Fibroblast of villous mesenchyme (primary cell): ENCODE measurements around the gene IL5. TPM values are rescaled to one million over a fixed set of nuclear protein-coding genes. Genes with fewer than 3 reads are reported as not detected.
"Not testable (repeated sequence)": the region's sequence is repeated elsewhere in the genome, so short reads cannot be mapped to it uniquely, and the experiment has no call there.

ENCODE experiments used
- DNase-seq: peaks from one replicate; pipeline ENCODE4 v3.0.0-alpha.2; 2010; ENCODE audit warnings: low read depth
- H3K4me3 ChIP-seq: 2 replicates; pipeline ENCODE4 v1.5.1; 2011; ENCODE audit warnings: low read depth, mild to moderate bottlenecking, low read length
- CTCF ChIP-seq: IDR thresholded peaks from 2 replicates; pipeline ENCODE4 v1.5.1; 2012; ENCODE audit warnings: low read depth, mild to moderate bottlenecking, low read length; ENCODE audit not compliant: insufficient read depth
- total RNA-seq: library from RNA; depleted of rRNA; stranded (reverse); fragments of >200 nt; gene quantifications from 2 replicates; pipeline ENCODE4 v1.2.3, GENCODE V29; 2012

Gene IL5
- total RNA-seq, 1 donor: not detected

GRCh38 chr5:132566657-132567056 is 23.3 kb upstream of the IL5 start:
- no peak overlapping the region for H3K4me3 ChIP-seq
- DNase-seq: no peak
- TF ChIP-seq CTCF: no peak

- not testable (repeated sequence) for H3K4me3 ChIP-seq, DNase-seq
Observed at GRCh38 chr5:132564555-132564954, 21.2 kb upstream of the IL5 start.

GRCh38 chr5:132561601-132562000 is 18.3 kb upstream of the IL5 start:
- TF ChIP-seq CTCF: no peak
- no peak overlapping the region for H3K4me3 ChIP-seq
- DNase-seq: no peak

GRCh38 chr5:132559383-132560060 is 16.2 kb upstream of the IL5 start:
- no peak overlapping the region for H3K4me3 ChIP-seq
- no peak for DNase-seq
- TF ChIP-seq CTCF: no peak

- TF ChIP-seq CTCF: no peak
- peak; percentile 37 for DNase-seq
- peak overlapping the region; percentile 86 for H3K4me3 ChIP-seq
Observed at GRCh38 chr5:132557478-132558172, 14.3 kb upstream of the IL5 start.

GRCh38 chr5:132556763-132557477 is 13.6 kb upstream of the IL5 start, which contains the start of gene RAD50:
Gene RAD50, plus strand, starts transcription at chr5:132556977. Its CDS starts 348 bp downstream, at chr5:132557325.
- H3K4me3 ChIP-seq: peak within 1 kb of the TSS; percentile 86
- DNase-seq: peak; percentile 93
- no peak for TF ChIP-seq CTCF

- peak overlapping the region; percentile 86 for H3K4me3 ChIP-seq
- DNase-seq: no peak
- TF ChIP-seq CTCF: no peak
Observed at GRCh38 chr5:132556153-132556762, 12.9 kb upstream of the IL5 start.
